Mammary epithelial cell (primary cell): ENCODE data around the gene MATN1.

Experiments used
- CTCF ChIP-seq, 2 donors: IDR thresholded peaks in 1 of 2; conservative IDR thresholded peaks in 1 of 2; 2 replicates each; pipeline ENCODE4 v1.5.1; 2011 to 2012; ENCODE audit warnings: inconsistent platforms in 2 of 2, low read length in 2 of 2, mild to moderate bottlenecking in 2 of 2, control low read depth in 1 of 2, low read depth in 1 of 2; ENCODE audit not compliant: insufficient read depth in 1 of 2; ENCODE audit errors: extremely low read depth in 1 of 2
- EZH2 ChIP-seq: IDR thresholded peaks from 2 replicates; pipeline ENCODE4 v1.6.1; 2012; ENCODE audit warnings: low read length, inconsistent platforms, borderline replicate concordance

DNA sequence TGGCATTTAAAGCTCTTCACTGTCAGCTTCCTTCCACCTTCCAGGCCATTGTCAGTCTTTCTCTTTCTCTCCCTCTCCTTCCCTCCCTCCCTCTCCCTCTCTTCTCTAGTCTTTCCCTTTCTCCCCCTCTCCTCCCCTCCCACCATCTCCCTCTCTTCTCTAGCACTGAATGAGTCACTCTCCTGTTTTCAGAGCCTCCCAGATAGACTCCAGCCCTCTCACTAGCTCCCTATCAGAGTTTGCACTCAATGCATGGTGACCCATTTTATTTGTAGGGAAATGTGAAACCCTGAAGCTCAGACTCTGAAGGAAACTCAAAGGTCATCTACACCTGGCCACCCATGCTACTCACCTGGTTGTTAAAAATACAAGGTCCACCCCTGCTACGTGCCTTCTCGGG lies 4.4 kb upstream of the MATN1 start:
- TF ChIP-seq CTCF (conservative IDR thresholded peaks at IDR 0.05 in 1 of 2, IDR thresholded peaks at IDR 0.05 in 1 of 2; ENCODE audit: extremely low read depth in 1 of 2, insufficient read depth in 1 of 2, low read depth in 1 of 2, low read length in 2 of 2) = no peak
- no peak for TF ChIP-seq EZH2
